ENCODE data around the gene HHEX.

HHEX gene

GRCh38 chr10:92722349-92722748 is 32.6 kb downstream of the HHEX start:
- no peak overlapping the region for H3K27ac ChIP-seq
- TF ChIP-seq CTCF (IDR thresholded peaks at IDR 0.05) (no peak), ZFX (IDR thresholded peaks at IDR 0.05; ENCODE audit: borderline replicate concordance) (no peak)

GRCh38 chr10:92727141-92727540 is 37.4 kb downstream of the HHEX start:
- no peak overlapping the region for H3K27ac ChIP-seq
- TF ChIP-seq CTCF (IDR thresholded peaks at IDR 0.05) (no peak), ZFX (IDR thresholded peaks at IDR 0.05; ENCODE audit: borderline replicate concordance) (no peak)

GRCh38 chr10:92727550-92727949 is 37.8 kb downstream of the HHEX start:
- TF ChIP-seq ZFX (IDR thresholded peaks at IDR 0.05; ENCODE audit: borderline replicate concordance) (no peak), CTCF (IDR thresholded peaks at IDR 0.05) (no peak)
- no peak overlapping the region for H3K27ac ChIP-seq

DNA sequence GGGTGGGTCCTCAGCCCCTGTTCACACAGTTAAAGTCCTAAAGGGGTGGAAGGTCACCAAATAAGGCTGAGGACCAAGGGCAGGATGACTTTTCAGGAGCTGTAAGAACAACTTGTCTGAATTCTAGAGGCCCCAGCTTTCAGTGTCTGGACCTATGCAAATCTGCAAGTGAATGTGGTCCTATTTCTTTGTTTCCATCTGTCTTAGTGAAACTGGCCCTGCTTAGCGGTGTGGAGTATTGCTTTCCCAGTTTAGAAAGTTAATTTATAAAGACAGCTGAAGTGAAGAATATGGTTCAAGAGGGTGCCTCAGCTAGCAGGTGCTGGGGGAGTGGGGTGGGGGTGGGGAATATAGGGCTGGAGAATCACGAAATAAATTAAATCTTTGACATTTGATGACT is 40.1 kb downstream of the HHEX start:
- H3K27ac ChIP-seq, result no peak overlapping the region
- TF ChIP-seq CTCF (IDR thresholded peaks at IDR 0.05) (no peak), ZFX (IDR thresholded peaks at IDR 0.05; ENCODE audit: borderline replicate concordance) (no peak)

GRCh38 chr10:92732958-92733357 is 43.2 kb downstream of the HHEX start:
- no peak overlapping the region for H3K27ac ChIP-seq
- no peak for TF ChIP-seq CTCF (IDR thresholded peaks at IDR 0.05)
- TF ChIP-seq ZFX (IDR thresholded peaks at IDR 0.05; ENCODE audit: borderline replicate concordance), result no peak

- TF ChIP-seq CTCF (IDR thresholded peaks at IDR 0.05) (no peak), ZFX (IDR thresholded peaks at IDR 0.05; ENCODE audit: borderline replicate concordance) (no peak)
These were observed 44.5 kb downstream of the HHEX start for GRCh38 chr10:92734301-92734700.

GRCh38 chr10:92735938-92736337 is 46.2 kb downstream of the HHEX start:
- TF ChIP-seq ZFX (IDR thresholded peaks at IDR 0.05; ENCODE audit: borderline replicate concordance) (no peak), CTCF (IDR thresholded peaks at IDR 0.05) (no peak)
- H3K27ac ChIP-seq, result no peak overlapping the region

More at GRCh38 chr10:92734301-92734700, 44.5 kb downstream of the HHEX start:
- no peak overlapping the region for H3K27ac ChIP-seq

Measured in 22Rv1 (cell line).